GM23248 (cell line): Measurements from ENCODE around the gene RCSD1.

Experiments used
- EZH2 ChIP-seq: fragments of 200-600 bp; sonication (generic); IDR thresholded peaks from 2 replicates; pipeline ENCODE4 v1.6.1; 2018; ENCODE audit warnings: antibody characterized with exemption, mild to moderate bottlenecking; ENCODE audit not compliant: insufficient read depth, poor library complexity, severe bottlenecking
- EZH2phosphoT487 ChIP-seq: fragments of 200-600 bp; sonication (generic); IDR thresholded peaks from 2 replicates; pipeline ENCODE4 v1.6.1; 2018; ENCODE audit warnings: antibody characterized with exemption, moderate library complexity, mild to moderate bottlenecking, low read depth; ENCODE audit not compliant: insufficient read depth

GRCh38 chr1:167685844-167686243, 55.8 kb downstream of the RCSD1 start:
- no peak for TF ChIP-seq EZH2phosphoT487
- TF ChIP-seq EZH2: no peak
